Measurements from ENCODE around the gene IGFL4.
A peak's percentile ranks its signal among the peaks of the same experiment; 100 is the strongest.

IGFL4 gene

GRCh38 chr19:46040952-46041500, at the start of gene IGFL4:
IGFL4 (minus strand) TSS chr19:46041002; CDS start chr19:46040962, 40 bp downstream.
- no peak for DNase-seq

- DNase-seq: no peak
These were observed 49.6 kb upstream of the IGFL4 start for GRCh38 chr19:46090444-46090843.

GRCh38 chr19:46089432-46089831, 48.6 kb upstream of the IGFL4 start:
- DNase-seq: no peak

- DNase-seq: no peak
These were observed 47.3 kb upstream of the IGFL4 start for GRCh38 chr19:46088101-46088500.

GRCh38 chr19:46085888-46086287, 45.1 kb upstream of the IGFL4 start:
- no peak for DNase-seq

- no peak for DNase-seq
These were observed 41.9 kb upstream of the IGFL4 start for GRCh38 chr19:46082728-46083050.

GRCh38 chr19:46081928-46082727, 41.3 kb upstream of the IGFL4 start:
- DNase-seq: peak in 1 of 2 donors; percentile 14

- DNase-seq: no peak
These were observed 39.8 kb upstream of the IGFL4 start for GRCh38 chr19:46080561-46080960.

- no peak for DNase-seq
These were observed 38.8 kb upstream of the IGFL4 start for GRCh38 chr19:46079576-46079975.

GRCh38 chr19:46078573-46079332, 38.0 kb upstream of the IGFL4 start:
- DNase-seq: peak in 1 of 2 donors; percentile 8

- DNase-seq: no peak
These were observed 37.0 kb upstream of the IGFL4 start for GRCh38 chr19:46077815-46078167.

- peak in 1 of 2 donors; percentile 8 for DNase-seq
These were observed 36.4 kb upstream of the IGFL4 start for GRCh38 chr19:46076951-46077814.

GRCh38 chr19:46076031-46076880, 35.5 kb upstream of the IGFL4 start:
- DNase-seq: no peak

- no peak for DNase-seq
These were observed 32.6 kb upstream of the IGFL4 start for GRCh38 chr19:46073268-46073922.

GRCh38 chr19:46069806-46070341, 29.1 kb upstream of the IGFL4 start:
- DNase-seq: no peak

- no peak for DNase-seq
These were observed 27.8 kb upstream of the IGFL4 start for GRCh38 chr19:46068345-46069258.

- no peak for DNase-seq
These were observed 26.9 kb upstream of the IGFL4 start for GRCh38 chr19:46067691-46068090.

- no peak for DNase-seq
These were observed 25.7 kb upstream of the IGFL4 start for GRCh38 chr19:46066471-46066870.

GRCh38 chr19:46065486-46066071, 24.8 kb upstream of the IGFL4 start:
- no peak for DNase-seq

GRCh38 chr19:46063201-46063600, 22.4 kb upstream of the IGFL4 start:
- DNase-seq: no peak

Data from CD4-positive, alpha-beta T cell treated with Interleukin-4 for 1 hour (primary cell).